Measurements from ENCODE around the gene PSMD2.

The PSMD2 gene

GRCh38 chr3:184357248-184358123 lies 58.4 kb downstream of the PSMD2 start:
- no peak for DNase-seq (ENCODE audit: low spot score)

GRCh38 chr3:184358124-184358767 lies 59.2 kb downstream of the PSMD2 start:
- DNase-seq (ENCODE audit: low spot score) = no peak

Data from iPS-NIHi11 (cell line).